AG08396 (cell line): ENCODE data around the gene SYN1.
"Not testable (repeated sequence)": the region's sequence is repeated elsewhere in the genome, so short reads cannot be mapped to it uniquely, and the experiment has no call there.

Experiments used
- DNase-seq: peaks from one replicate; pipeline ENCODE4 v3.0.0; 2012; ENCODE audit warnings: low spot score, mixed read lengths

Gene SYN1

GRCh38 chrX:47619486-47620302 lies at the start of gene SYN1:
TSS of gene SYN1 (minus strand) at chrX:47619857. CDS start at chrX:47619728, 129 bp downstream.
- peak; percentile 95 for DNase-seq

GRCh38 chrX:47665797-47666196 lies 46.1 kb upstream of the SYN1 start:
- DNase-seq = not testable (repeated sequence)

- no peak for DNase-seq
Observed at GRCh38 chrX:47664737-47665136, 45.1 kb upstream of the SYN1 start.

- DNase-seq = peak; percentile 40
Observed at GRCh38 chrX:47662144-47662657, 42.5 kb upstream of the SYN1 start.

- DNase-seq = no peak
Observed at GRCh38 chrX:47661539-47661938, 41.9 kb upstream of the SYN1 start.

GRCh38 chrX:47659421-47659726 lies 39.7 kb upstream of the SYN1 start:
- DNase-seq = no peak

GRCh38 chrX:47658684-47659420 lies 39.2 kb upstream of the SYN1 start, which contains the start of gene UXT:
TSS of gene UXT (minus strand) at chrX:47659180. CDS start at chrX:47658927, 253 bp downstream.
- DNase-seq = peak; percentile 85

- no peak for DNase-seq
Observed at GRCh38 chrX:47658301-47658683, 38.6 kb upstream of the SYN1 start.

GRCh38 chrX:47651043-47651905 lies 31.6 kb upstream of the SYN1 start:
- DNase-seq = no peak

- DNase-seq = peak; percentile 91
Observed at GRCh38 chrX:47650164-47651042, 30.7 kb upstream of the SYN1 start, which contains the start of gene ELK1. TSS of gene ELK1 (minus strand) at chrX:47650563. CDS start at chrX:47641441, 9,122 bp downstream.

- DNase-seq = no peak
Observed at GRCh38 chrX:47649781-47650163, 30.1 kb upstream of the SYN1 start.

- DNase-seq = no peak
Observed at GRCh38 chrX:47649271-47649670, 29.6 kb upstream of the SYN1 start.

- no peak for DNase-seq
Observed at GRCh38 chrX:47648376-47648775, 28.7 kb upstream of the SYN1 start.

- DNase-seq = no peak
Observed at GRCh38 chrX:47646636-47647035, 27.0 kb upstream of the SYN1 start.

- DNase-seq = no peak
Observed at GRCh38 chrX:47645530-47645929, 25.9 kb upstream of the SYN1 start.

GRCh38 chrX:47644557-47645091 lies 25.0 kb upstream of the SYN1 start:
- peak; percentile 71 for DNase-seq

GRCh38 chrX:47643926-47644325 lies 24.3 kb upstream of the SYN1 start:
- DNase-seq = peak; percentile 59

- no peak for DNase-seq
Observed at GRCh38 chrX:47638816-47639215, 19.2 kb upstream of the SYN1 start.

GRCh38 chrX:47637546-47638195 lies 18.0 kb upstream of the SYN1 start:
- no peak for DNase-seq

- DNase-seq = no peak
Observed at GRCh38 chrX:47634871-47635575, 15.4 kb upstream of the SYN1 start.
